ENCODE measurements around the gene DCC. TPM values are rescaled to one million over a fixed set of nuclear protein-coding genes. Genes with fewer than 3 reads are reported as not detected.

The DCC gene
- total RNA-seq, 1 experiment from 2014 or later: not detected

GRCh38 chr18:52553441-52553840 lies 213.4 kb downstream of the DCC start:
- Histone ChIP-seq H3K9me2 (ENCODE audit: insufficient read depth) (no peaks in the 10 kb centered on the region), H3K27me3 (ENCODE audit: insufficient read depth, low read depth) (no peaks in the 10 kb centered on the region), H3F3A (ENCODE audit: insufficient read depth, low read depth) (no peaks in the 10 kb centered on the region), H2AFZ (no peak overlapping the region), H3K9me3 (ENCODE audit: insufficient read depth, low read depth) (no peaks in the 10 kb centered on the region), H4K20me1 (ENCODE audit: insufficient read depth) (no peaks in the 10 kb centered on the region), H3K4me2 (no peak overlapping the region), H3K36me3 (ENCODE audit: low read depth) (no peaks in the 10 kb centered on the region), H3K27ac (no peak overlapping the region), H3K4me3 (no peak overlapping the region), H3K4me1 (replicated peaks; ENCODE audit: insufficient read depth) (no peaks in the 10 kb centered on the region), H3K79me2 (ENCODE audit: low read depth) (no peaks in the 10 kb centered on the region)
- POLR2A ChIA-PET (ENCODE audit: unreplicated experiment): no interaction called here
- no TSS peak for BruUV-seq (replicated peaks)
- intact Hi-C loops (cut with micrococcal nuclease; ENCODE audit: unreplicated experiment): no loop called here
- DNase-seq: no peak
- no peak for TF ChIP-seq CTCF (conservative IDR thresholded peaks at IDR 0.05)
- TF ChIP-seq EZH2 (IDR thresholded peaks at IDR 0.05; ENCODE audit: low read depth): no peak
- CTCF ChIA-PET: no interaction called here

GRCh38 chr18:52554180-52554579 lies 214.2 kb downstream of the DCC start:
- no peaks in the 10 kb centered on the region for H3K79me2 ChIP-seq (ENCODE audit: low read depth)
- no peak for DNase-seq
- no peaks in the 10 kb centered on the region for H4K20me1 ChIP-seq (ENCODE audit: insufficient read depth)
- POLR2A ChIA-PET (ENCODE audit: unreplicated experiment): no interaction called here
- H2AFZ ChIP-seq: no peak overlapping the region
- H3K4me2 ChIP-seq: no peak overlapping the region
- H3K4me1 ChIP-seq (replicated peaks; ENCODE audit: insufficient read depth): no peaks in the 10 kb centered on the region
- H3K36me3 ChIP-seq (ENCODE audit: low read depth): no peaks in the 10 kb centered on the region
- TF ChIP-seq CTCF (conservative IDR thresholded peaks at IDR 0.05) (no peak), EZH2 (IDR thresholded peaks at IDR 0.05; ENCODE audit: low read depth) (no peak)
- no peak overlapping the region for H3K4me3 ChIP-seq
- intact Hi-C loops (cut with micrococcal nuclease; ENCODE audit: unreplicated experiment): no loop called here
- no peak overlapping the region for H3K27ac ChIP-seq
- CTCF ChIA-PET: no interaction called here
- no TSS peak for BruUV-seq (replicated peaks)
- no peaks in the 10 kb centered on the region for H3K9me2 ChIP-seq (ENCODE audit: insufficient read depth)
- H3K9me3 ChIP-seq (ENCODE audit: insufficient read depth, low read depth): no peaks in the 10 kb centered on the region
- H3F3A ChIP-seq (ENCODE audit: insufficient read depth, low read depth): no peaks in the 10 kb centered on the region
- H3K27me3 ChIP-seq (ENCODE audit: insufficient read depth, low read depth): no peaks in the 10 kb centered on the region

GRCh38 chr18:52567360-52567759 lies 227.4 kb downstream of the DCC start:
- ChIA-PET CTCF (no interaction called here), POLR2A (ENCODE audit: unreplicated experiment) (no interaction called here)
- Histone ChIP-seq H4K20me1 (ENCODE audit: insufficient read depth) (no peaks in the 10 kb centered on the region), H3K79me2 (ENCODE audit: low read depth) (no peaks in the 10 kb centered on the region), H3K4me2 (no peak overlapping the region), H3K27me3 (ENCODE audit: insufficient read depth, low read depth) (no peaks in the 10 kb centered on the region), H3K9me2 (ENCODE audit: insufficient read depth) (no peaks in the 10 kb centered on the region), H2AFZ (no peak overlapping the region), H3K27ac (no peak overlapping the region), H3F3A (ENCODE audit: insufficient read depth, low read depth) (no peaks in the 10 kb centered on the region), H3K9me3 (ENCODE audit: insufficient read depth, low read depth) (no peaks in the 10 kb centered on the region), H3K36me3 (ENCODE audit: low read depth) (no peaks in the 10 kb centered on the region), H3K4me1 (replicated peaks; ENCODE audit: insufficient read depth) (no peaks in the 10 kb centered on the region), H3K4me3 (no peak overlapping the region)
- intact Hi-C loops (cut with micrococcal nuclease; ENCODE audit: unreplicated experiment): no loop called here
- DNase-seq: no peak
- TF ChIP-seq CTCF (conservative IDR thresholded peaks at IDR 0.05) (no peak), EZH2 (IDR thresholded peaks at IDR 0.05; ENCODE audit: low read depth) (no peak)
- no TSS peak for BruUV-seq (replicated peaks)

All from PC-9 (cell line).